Measurements from ENCODE around the gene SLC7A4.
"Not testable (repeated sequence)": the region's sequence is repeated elsewhere in the genome, so short reads cannot be mapped to it uniquely, and the experiment has no call there.

Gene SLC7A4

GRCh38 chr22:21032037-21032867 lies at the start of gene SLC7A4:
SLC7A4 (minus strand) TSS chr22:21032561; CDS start chr22:21031812, 749 bp downstream.
- no peak for DNase-seq

- DNase-seq = no peak
Measured at GRCh38 chr22:21080435-21081137, 48.2 kb upstream of the SLC7A4 start.

GRCh38 chr22:21079493-21079892 lies 47.1 kb upstream of the SLC7A4 start:
- no peak for DNase-seq

- no peak for DNase-seq
Measured at GRCh38 chr22:21078916-21079315, 46.6 kb upstream of the SLC7A4 start.

GRCh38 chr22:21077884-21078508 lies 45.6 kb upstream of the SLC7A4 start:
- no peak for DNase-seq

- no peak for DNase-seq
Measured at GRCh38 chr22:21076912-21077625, 44.7 kb upstream of the SLC7A4 start.

- no peak for DNase-seq
Measured at GRCh38 chr22:21075516-21076138, 43.3 kb upstream of the SLC7A4 start.

GRCh38 chr22:21074102-21074715 lies 41.8 kb upstream of the SLC7A4 start:
- DNase-seq = no peak

GRCh38 chr22:21073482-21073881 lies 41.1 kb upstream of the SLC7A4 start:
- no peak for DNase-seq

GRCh38 chr22:21073023-21073422 lies 40.7 kb upstream of the SLC7A4 start:
- no peak for DNase-seq

- DNase-seq = not testable (repeated sequence)
Measured at GRCh38 chr22:21071796-21072195, 39.4 kb upstream of the SLC7A4 start.

- DNase-seq = no peak
Measured at GRCh38 chr22:21070690-21071615, 38.6 kb upstream of the SLC7A4 start.

GRCh38 chr22:21069375-21069774 lies 37.0 kb upstream of the SLC7A4 start:
- no peak for DNase-seq

- DNase-seq = no peak
Measured at GRCh38 chr22:21068681-21069276, 36.4 kb upstream of the SLC7A4 start.

- DNase-seq = no peak
Measured at GRCh38 chr22:21067901-21068680, 35.7 kb upstream of the SLC7A4 start.

- no peak for DNase-seq
Measured at GRCh38 chr22:21067075-21067900, 34.9 kb upstream of the SLC7A4 start.

GRCh38 chr22:21064917-21065864 lies 32.8 kb upstream of the SLC7A4 start:
- DNase-seq = no peak

- not testable (repeated sequence) for DNase-seq
Measured at GRCh38 chr22:21064425-21064824, 32.1 kb upstream of the SLC7A4 start.

Data from stimulated activated CD4-positive, alpha-beta T cell treated with anti-CD3 and anti-CD28 coated beads, Interleukin-2, amount 100 ng/mL, for 48 hours (primary cell).